ENCODE measurements around the gene SARS1.

DNA sequence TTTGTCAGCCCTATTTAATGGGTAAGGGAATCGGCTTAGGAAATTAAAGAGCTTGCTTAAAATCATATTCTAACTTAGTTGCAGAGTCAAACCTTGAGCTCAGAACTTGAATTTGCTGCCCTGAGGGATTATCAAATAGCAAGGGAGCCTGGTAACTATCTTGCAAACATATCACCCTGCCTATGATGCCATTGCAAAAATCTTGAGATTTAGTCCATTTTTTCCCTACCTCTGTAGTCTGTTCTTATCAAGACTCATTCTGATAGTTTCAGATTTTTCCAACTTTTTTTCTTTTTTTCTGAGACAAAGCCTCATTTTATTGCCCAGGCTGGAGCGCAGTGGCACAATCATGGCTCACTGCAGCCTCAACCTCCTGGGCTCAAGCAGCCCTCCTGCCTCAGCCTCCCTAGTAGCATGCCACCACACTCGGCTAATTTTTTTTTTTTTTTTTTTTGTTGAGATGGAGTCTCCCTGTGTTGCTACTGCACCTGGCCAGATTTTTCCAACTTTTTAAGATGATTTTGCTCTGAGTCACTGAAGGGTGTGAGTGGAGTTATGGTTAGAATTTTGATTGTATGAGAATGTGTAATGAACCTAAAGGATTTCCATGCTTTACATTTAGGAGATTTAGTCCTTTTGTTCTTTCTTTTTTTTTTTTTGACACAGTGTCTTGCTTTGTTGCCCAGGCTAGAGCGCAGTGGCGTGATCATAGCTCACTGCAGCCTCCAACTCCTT, 12.2 kb downstream of the SARS1 start:
- TF ChIP-seq, protein P1, sequence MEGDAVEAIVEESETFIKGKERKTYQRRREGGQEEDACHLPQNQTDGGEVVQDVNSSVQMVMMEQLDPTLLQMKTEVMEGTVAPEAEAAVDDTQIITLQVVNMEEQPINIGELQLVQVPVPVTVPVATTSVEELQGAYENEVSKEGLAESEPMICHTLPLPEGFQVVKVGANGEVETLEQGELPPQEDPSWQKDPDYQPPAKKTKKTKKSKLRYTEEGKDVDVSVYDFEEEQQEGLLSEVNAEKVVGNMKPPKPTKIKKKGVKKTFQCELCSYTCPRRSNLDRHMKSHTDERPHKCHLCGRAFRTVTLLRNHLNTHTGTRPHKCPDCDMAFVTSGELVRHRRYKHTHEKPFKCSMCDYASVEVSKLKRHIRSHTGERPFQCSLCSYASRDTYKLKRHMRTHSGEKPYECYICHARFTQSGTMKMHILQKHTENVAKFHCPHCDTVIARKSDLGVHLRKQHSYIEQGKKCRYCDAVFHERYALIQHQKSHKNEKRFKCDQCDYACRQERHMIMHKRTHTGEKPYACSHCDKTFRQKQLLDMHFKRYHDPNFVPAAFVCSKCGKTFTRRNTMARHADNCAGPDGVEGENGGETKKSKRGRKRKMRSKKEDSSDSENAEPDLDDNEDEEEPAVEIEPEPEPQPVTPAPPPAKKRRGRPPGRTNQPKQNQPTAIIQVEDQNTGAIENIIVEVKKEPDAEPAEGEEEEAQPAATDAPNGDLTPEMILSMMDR (IDR thresholded peaks at IDR 0.05) = no peak
- no peak for TF ChIP-seq POLR2A (IDR thresholded peaks at IDR 0.05)

All from sigmoid colon (tissue), 3 donors.